Nephron (organoid): ENCODE data around the gene SDS.

Experiments used
- H3K27ac Mint-ChIP-seq, 3 experiments: 2 replicates each; pipeline ENCODE4 v1.8.0; 2020; ENCODE audit warnings: mixed read lengths in 3 of 3, mild to moderate bottlenecking in 2 of 3, moderate library complexity in 1 of 3
- H3K27me3 Mint-ChIP-seq: 2 replicates; pipeline ENCODE4 v1.8.0; 2021; ENCODE audit warnings: low read depth, mild to moderate bottlenecking, moderate library complexity, mixed read lengths
- H3K36me3 Mint-ChIP-seq: 2 replicates; pipeline ENCODE4 v1.8.0; 2020; ENCODE audit warnings: low read depth, mixed read lengths
- H3K4me1 Mint-ChIP-seq: 2 replicates; pipeline ENCODE4 v1.8.0; 2020; ENCODE audit warnings: mixed read lengths
- H3K4me3 Mint-ChIP-seq, 3 experiments: 2 replicates each; pipeline ENCODE4 v1.8.0; 2020; ENCODE audit warnings: mild to moderate bottlenecking in 3 of 3, mixed read lengths in 3 of 3, moderate library complexity in 2 of 3
- H3K9me3 Mint-ChIP-seq: 2 replicates; pipeline ENCODE4 v1.8.0; 2020; ENCODE audit warnings: mixed read lengths
- CTCF ChIP-seq, 3 experiments: fragments of 200-600 bp; sonication (generic); IDR thresholded peaks; one replicate each; pipeline ENCODE4 v1.5.0; 2021; ENCODE audit warnings: antibody characterized with exemption in 3 of 3; ENCODE audit not compliant: unreplicated experiment in 3 of 3

SDS gene

GRCh38 chr12:113396200-113396599 lies 7.5 kb downstream of the SDS start:
- Mint-ChIP-seq H3K27ac (no peak overlapping the region), H3K36me3 (no peaks in the 10 kb centered on the region), H3K4me3 (no peak overlapping the region), H3K4me1 (no peaks in the 10 kb centered on the region), H3K9me3 (no peaks in the 10 kb centered on the region), H3K27me3 (peaks cover 24% of the 10 kb centered on the region)
- no peak for TF ChIP-seq CTCF (IDR thresholded peaks at IDR 0.05; ENCODE audit: unreplicated experiment in 3 of 3)

DNA sequence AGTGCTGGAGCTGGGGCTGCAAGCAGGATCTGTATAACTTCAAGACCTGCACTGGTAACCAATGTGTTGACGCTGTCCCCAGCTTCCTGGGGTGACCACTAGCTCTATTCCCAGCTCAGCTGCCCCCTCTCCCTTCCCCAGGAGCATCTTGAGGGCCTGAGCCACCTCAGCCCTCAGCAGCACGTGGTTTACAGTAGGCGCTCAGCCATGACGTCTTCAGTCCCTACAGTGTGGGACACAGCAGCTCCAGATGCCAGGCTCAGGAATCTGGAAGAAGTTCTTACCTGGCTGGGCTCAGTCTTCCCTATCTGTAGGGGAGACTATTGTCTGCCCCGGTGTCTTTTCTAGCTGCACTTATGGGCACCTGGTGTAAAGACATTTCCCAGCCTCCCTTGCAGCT lies 8.6 kb downstream of the SDS start:
- Mint-ChIP-seq H3K4me1 (no peaks in the 10 kb centered on the region), H3K27ac (no peak overlapping the region), H3K36me3 (no peaks in the 10 kb centered on the region), H3K9me3 (no peaks in the 10 kb centered on the region), H3K27me3 (peaks cover 22% of the 10 kb centered on the region), H3K4me3 (no peak overlapping the region)
- no peak for TF ChIP-seq CTCF (IDR thresholded peaks at IDR 0.05; ENCODE audit: unreplicated experiment in 3 of 3)

- Mint-ChIP-seq H3K27me3 (peaks cover 15% of the 10 kb centered on the region), H3K27ac (no peak overlapping the region), H3K36me3 (peaks cover 2% of the 10 kb centered on the region), H3K9me3 (no peaks in the 10 kb centered on the region), H3K4me1 (no peaks in the 10 kb centered on the region), H3K4me3 (no peak overlapping the region)
- TF ChIP-seq CTCF (IDR thresholded peaks at IDR 0.05; ENCODE audit: unreplicated experiment in 3 of 3) = no peak
These were observed 9.9 kb downstream of the SDS start for GRCh38 chr12:113393749-113394148.

GRCh38 chr12:113392988-113393579 lies 10.6 kb downstream of the SDS start:
- Mint-ChIP-seq H3K4me1 (no peaks in the 10 kb centered on the region), H3K36me3 (peaks cover 5% of the 10 kb centered on the region), H3K9me3 (no peaks in the 10 kb centered on the region)

DNA sequence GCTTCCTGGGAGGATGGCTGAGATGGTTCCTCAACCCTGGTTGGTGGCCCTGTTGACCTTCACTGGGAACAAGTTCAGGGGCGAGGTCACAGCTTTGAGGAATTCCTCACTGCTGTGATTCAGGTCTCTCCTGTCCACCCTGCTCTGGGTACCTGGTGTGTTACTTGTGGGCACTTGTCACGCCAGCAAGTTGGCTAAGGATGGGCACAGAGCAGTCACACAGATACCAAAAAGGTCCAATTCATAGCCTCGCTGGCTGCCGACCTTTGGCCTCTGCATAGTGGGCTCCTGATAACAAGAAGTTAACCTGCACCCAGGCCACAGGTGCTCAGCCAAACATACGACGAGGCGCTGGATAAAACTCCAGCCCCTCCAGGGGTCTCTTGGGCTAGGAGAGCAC lies 11.2 kb downstream of the SDS start:
- no peaks in the 10 kb centered on the region for H3K9me3 Mint-ChIP-seq
- H3K27ac Mint-ChIP-seq = no peak overlapping the region
- peaks cover 13% of the 10 kb centered on the region for H3K27me3 Mint-ChIP-seq
- TF ChIP-seq CTCF (IDR thresholded peaks at IDR 0.05; ENCODE audit: unreplicated experiment in 3 of 3) = no peak
- no peaks in the 10 kb centered on the region for H3K4me1 Mint-ChIP-seq
- H3K36me3 Mint-ChIP-seq = peaks cover 7% of the 10 kb centered on the region
- no peak overlapping the region for H3K4me3 Mint-ChIP-seq

More at GRCh38 chr12:113392988-113393579, 10.6 kb downstream of the SDS start:
- no peak overlapping the region for H3K27ac Mint-ChIP-seq
- H3K27me3 Mint-ChIP-seq = peaks cover 15% of the 10 kb centered on the region
- TF ChIP-seq CTCF (IDR thresholded peaks at IDR 0.05; ENCODE audit: unreplicated experiment in 3 of 3) = no peak
- H3K4me3 Mint-ChIP-seq = no peak overlapping the region

GRCh38 chr12:113391650-113392337 lies 11.9 kb downstream of the SDS start:
- no peaks in the 10 kb centered on the region for H3K4me1 Mint-ChIP-seq
- H3K4me3 Mint-ChIP-seq = no peak overlapping the region
- H3K27ac Mint-ChIP-seq = no peak overlapping the region
- H3K27me3 Mint-ChIP-seq = peaks cover 11% of the 10 kb centered on the region
- peaks cover 12% of the 10 kb centered on the region for H3K36me3 Mint-ChIP-seq
- no peak for TF ChIP-seq CTCF (IDR thresholded peaks at IDR 0.05; ENCODE audit: unreplicated experiment in 3 of 3)
- no peaks in the 10 kb centered on the region for H3K9me3 Mint-ChIP-seq
